NCI-H2171 treated with DMSO at 0.1 percent for 48 hours (cell line): Measurements from ENCODE around the gene CMTM3.
A peak's percentile ranks its signal among the peaks of the same experiment; 100 is the strongest.

Experiments
- DNase-seq: peaks from one replicate; lab custom pipeline; 2025; lab: John Stamatoyannopoulos, UW

Gene CMTM3

GRCh38 chr16:66662445-66663194 is 58.1 kb downstream of the CMTM3 start:
- peak; percentile 17 for DNase-seq
